K562 (cell line): ENCODE results near the gene EFNA2. TPM values are rescaled to one million over a fixed set of nuclear protein-coding genes. Genes with fewer than 3 reads are reported as not detected.

Experiments
- CBX3 ChIP-seq, 2 experiments: IDR thresholded peaks; 1 replicate in 1 of 2; 2 replicates in 1 of 2; pipeline ENCODE4 v1.6.1; 2012; ENCODE audit warnings: inconsistent platforms in 2 of 2, low read length in 2 of 2, borderline replicate concordance in 1 of 2, control low read depth in 1 of 2
- CC2D1A ChIP-seq: fragments of 450-650 bp; IDR thresholded peaks from 2 replicates; pipeline ENCODE4 v1.6.1; 2017; ENCODE audit warnings: mild to moderate bottlenecking
- CCNT2 ChIP-seq: IDR thresholded peaks from 2 replicates; pipeline ENCODE4 v1.6.1; 2011; ENCODE audit warnings: borderline replicate concordance, low read depth, mild to moderate bottlenecking, moderate library complexity, mixed read lengths, low read length; ENCODE audit not compliant: insufficient read length; ENCODE audit errors: extremely low read depth
- CREB1 ChIP-seq, 2 experiments: sonication (generic) in 1 of 2; formaldehyde crosslinking in 1 of 2; IDR thresholded peaks; 2 replicates each; pipeline versions ENCODE4 v1.6.1 to v1.8.0; 2012 to 2022; ENCODE audit warnings: inconsistent platforms in 1 of 2, mild to moderate bottlenecking in 1 of 2, missing genetic modification reagents in 1 of 2, moderate library complexity in 1 of 2
- KDM1A ChIP-seq, 2 experiments: fragments of 450-650 bp; IDR thresholded peaks; 2 replicates each; pipeline ENCODE4 v1.6.1; 2016; ENCODE audit warnings: mild to moderate bottlenecking in 2 of 2
- RBM22 ChIP-seq: fragments of 200-400 bp; formaldehyde crosslinking; IDR thresholded peaks from 2 replicates; pipeline ENCODE4 v1.6.1; 2018; ENCODE audit warnings: low read length, low read depth; ENCODE audit not compliant: poor library complexity, severe bottlenecking
- RNF2 ChIP-seq: sonication (generic); IDR thresholded peaks from 2 replicates; pipeline ENCODE4 v1.6.1; 2016
- ZNF23 ChIP-seq: fragments of 250-450 bp; sonication (Bioruptor Pico); IDR thresholded peaks from 2 replicates; pipeline ENCODE4 v1.4.0; 2020; ENCODE audit warnings: mild to moderate bottlenecking
- ZNF586 ChIP-seq: fragments of 450-650 bp; formaldehyde crosslinking; conservative IDR thresholded peaks from 2 replicates; pipeline ENCODE4 v1.4.0; 2020; ENCODE audit warnings: mild to moderate bottlenecking, moderate library complexity
- polyA plus RNA-seq, 8 experiments: library from polyadenylated mRNA; depleted of rRNA in 4 of 8; stranded (reverse) in 5 of 8; unstranded in 3 of 8; fragments of >200 nt; fragmentation: Nextera tagmentation in 2 of 8; fragmentation: Illumina TruSeq in 1 of 8; extraction: Ambion mirVana in 2 of 8; extraction: Trizol in 1 of 8; gene quantifications; 2 replicates each; pipeline versions ENCODE4 v1.2.1 to v1.2.3, GENCODE V29; 2011 to 2014; ENCODE audit warnings: inconsistent platforms in 1 of 8, missing spikeins in 1 of 8
- total RNA-seq, 7 experiments: library from RNA; depleted of rRNA in 6 of 7; stranded (reverse); fragments of >200 nt in 6 of 7; fragmentation: Illumina TruSeq in 2 of 7; extraction: Trizol in 2 of 7; gene quantifications; 2 replicates each; pipeline versions ENCODE4 v1.2.1 to v1.2.3, GENCODE V29; 2011 to 2021; ENCODE audit warnings: low replicate concordance in 1 of 7
- TF ChIP-seq, protein P1 (sequence below): fragments of 450-650 bp; IDR thresholded peaks from 2 replicates; pipeline ENCODE4 v1.6.1; 2016; ENCODE audit warnings: low read depth
- TF ChIP-seq, protein P2 (sequence below): sonication (generic); formaldehyde crosslinking; IDR thresholded peaks from 2 replicates; pipeline ENCODE4 v1.8.1; 2023; ENCODE audit warnings: mild to moderate bottlenecking, missing genetic modification reagents
- TF ChIP-seq, protein P3 (sequence below): fragments of 450-650 bp; formaldehyde crosslinking; IDR thresholded peaks from 2 replicates; pipeline ENCODE4 v1.4.0; 2020; ENCODE audit warnings: mild to moderate bottlenecking, moderate library complexity
- TF ChIP-seq, protein P4 (sequence below): sonication (generic); formaldehyde crosslinking; IDR thresholded peaks from 2 replicates; pipeline ENCODE4 v1.8.0; 2022; ENCODE audit warnings: missing genetic modification reagents, mild to moderate bottlenecking, borderline replicate concordance

EFNA2 gene
- total and polyA plus RNA-seq, 9 of the 15 experiments (the other 6 are each of a cell fraction or from before 2014, with no cell fraction given): 0.11 to 0.44 (median 0.15) TPM; not detected in 6

DNA sequence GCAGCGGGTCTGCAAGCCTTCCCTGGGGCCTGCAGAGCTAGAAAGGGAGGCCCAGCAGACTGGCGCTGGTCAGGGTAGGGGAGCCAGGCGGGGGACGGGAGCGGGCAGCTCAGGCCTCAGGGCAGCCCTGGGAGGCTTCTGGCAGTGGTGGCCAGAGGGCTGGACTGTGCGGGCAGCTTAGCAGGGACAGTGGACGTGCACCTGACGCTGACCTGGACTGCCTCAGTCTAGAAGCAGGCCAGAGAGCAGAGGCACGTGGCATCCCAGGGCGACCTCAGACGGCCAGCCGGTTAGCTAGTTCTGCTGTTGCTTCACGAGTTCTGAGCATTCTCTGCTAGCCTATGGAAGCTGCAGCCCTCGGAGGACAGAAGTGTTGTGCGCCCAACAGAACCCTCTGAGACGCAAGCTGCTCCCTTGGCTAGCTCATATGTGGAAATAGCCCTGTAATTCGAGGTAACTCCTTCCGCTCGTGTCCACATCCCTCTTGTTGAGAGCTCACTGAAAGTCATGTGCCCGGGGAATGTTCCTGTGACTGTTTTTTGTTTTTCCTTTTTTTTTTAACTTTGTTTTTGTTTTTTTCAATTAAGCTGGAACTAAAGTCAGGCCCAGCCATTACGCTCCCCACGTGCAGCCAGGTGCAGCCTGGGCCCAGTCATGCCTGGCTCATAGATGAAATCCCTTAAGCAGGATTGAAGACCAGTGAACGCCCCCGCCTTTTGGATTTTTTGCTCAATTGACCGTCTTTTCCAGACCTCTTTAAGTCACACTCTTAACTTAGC is 12.2 kb upstream of the EFNA2 start (continued):
- TF ChIP-seq, protein P1, sequence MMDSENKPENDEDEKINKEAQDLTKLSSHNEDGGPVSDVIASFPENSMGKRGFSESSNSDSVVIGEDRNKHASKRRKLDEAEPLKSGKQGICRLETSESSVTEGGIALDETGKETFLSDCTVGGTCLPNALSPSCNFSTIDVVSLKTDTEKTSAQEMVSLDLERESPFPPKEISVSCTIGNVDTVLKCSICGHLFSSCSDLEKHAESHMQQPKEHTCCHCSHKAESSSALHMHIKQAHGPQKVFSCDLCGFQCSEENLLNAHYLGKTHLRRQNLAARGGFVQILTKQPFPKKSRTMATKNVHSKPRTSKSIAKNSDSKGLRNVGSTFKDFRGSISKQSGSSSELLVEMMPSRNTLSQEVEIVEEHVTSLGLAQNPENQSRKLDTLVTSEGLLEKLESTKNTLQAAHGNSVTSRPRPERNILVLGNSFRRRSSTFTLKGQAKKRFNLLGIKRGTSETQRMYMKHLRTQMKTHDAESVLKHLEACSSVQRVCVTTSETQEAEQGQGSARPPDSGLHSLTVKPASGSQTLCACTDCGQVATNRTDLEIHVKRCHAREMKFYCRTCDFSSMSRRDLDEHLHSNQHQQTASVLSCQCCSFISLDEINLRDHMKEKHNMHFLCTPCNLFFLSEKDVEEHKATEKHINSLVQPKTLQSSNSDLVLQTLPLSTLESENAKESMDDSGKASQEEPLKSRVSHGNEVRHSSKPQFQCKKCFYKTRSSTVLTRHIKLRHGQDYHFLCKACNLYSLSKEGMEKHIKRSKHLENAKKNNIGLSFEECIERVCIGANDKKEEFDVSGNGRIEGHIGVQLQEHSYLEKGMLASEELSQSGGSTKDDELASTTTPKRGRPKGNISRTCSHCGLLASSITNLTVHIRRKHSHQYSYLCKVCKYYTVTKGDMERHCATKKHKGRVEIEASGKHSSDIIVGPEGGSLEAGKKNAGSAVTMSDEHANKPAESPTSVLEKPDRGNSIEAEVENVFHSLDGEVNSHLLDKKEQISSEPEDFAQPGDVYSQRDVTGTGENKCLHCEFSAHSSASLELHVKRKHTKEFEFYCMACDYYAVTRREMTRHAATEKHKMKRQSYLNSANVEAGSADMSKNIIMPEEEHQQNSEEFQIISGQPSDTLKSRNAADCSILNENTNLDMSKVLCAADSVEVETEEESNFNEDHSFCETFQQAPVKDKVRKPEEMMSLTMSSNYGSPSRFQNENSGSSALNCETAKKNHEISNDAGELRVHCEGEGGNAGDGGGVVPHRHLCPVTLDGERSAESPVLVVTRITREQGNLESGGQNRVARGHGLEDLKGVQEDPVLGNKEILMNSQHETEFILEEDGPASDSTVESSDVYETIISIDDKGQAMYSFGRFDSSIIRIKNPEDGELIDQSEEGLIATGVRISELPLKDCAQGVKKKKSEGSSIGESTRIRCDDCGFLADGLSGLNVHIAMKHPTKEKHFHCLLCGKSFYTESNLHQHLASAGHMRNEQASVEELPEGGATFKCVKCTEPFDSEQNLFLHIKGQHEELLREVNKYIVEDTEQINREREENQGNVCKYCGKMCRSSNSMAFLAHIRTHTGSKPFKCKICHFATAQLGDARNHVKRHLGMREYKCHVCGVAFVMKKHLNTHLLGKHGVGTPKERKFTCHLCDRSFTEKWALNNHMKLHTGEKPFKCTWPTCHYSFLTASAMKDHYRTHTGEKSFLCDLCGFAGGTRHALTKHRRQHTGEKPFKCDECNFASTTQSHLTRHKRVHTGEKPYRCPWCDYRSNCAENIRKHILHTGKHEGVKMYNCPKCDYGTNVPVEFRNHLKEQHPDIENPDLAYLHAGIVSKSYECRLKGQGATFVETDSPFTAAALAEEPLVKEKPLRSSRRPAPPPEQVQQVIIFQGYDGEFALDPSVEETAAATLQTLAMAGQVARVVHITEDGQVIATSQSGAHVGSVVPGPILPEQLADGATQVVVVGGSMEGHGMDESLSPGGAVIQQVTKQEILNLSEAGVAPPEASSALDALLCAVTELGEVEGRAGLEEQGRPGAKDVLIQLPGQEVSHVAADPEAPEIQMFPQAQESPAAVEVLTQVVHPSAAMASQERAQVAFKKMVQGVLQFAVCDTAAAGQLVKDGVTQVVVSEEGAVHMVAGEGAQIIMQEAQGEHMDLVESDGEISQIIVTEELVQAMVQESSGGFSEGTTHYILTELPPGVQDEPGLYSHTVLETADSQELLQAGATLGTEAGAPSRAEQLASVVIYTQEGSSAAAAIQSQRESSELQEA: no peak
- no peak for TF ChIP-seq CC2D1A
- no peak; the same call in 1 of the 2 replicates for TF ChIP-seq RNF2
- TF ChIP-seq CBX3 (IDR thresholded peaks at IDR 0.05; ENCODE audit: borderline replicate concordance in 1 of 2, low read length in 2 of 2): no peak; a peak in 1 of 3 replicates
- TF ChIP-seq, protein P2, sequence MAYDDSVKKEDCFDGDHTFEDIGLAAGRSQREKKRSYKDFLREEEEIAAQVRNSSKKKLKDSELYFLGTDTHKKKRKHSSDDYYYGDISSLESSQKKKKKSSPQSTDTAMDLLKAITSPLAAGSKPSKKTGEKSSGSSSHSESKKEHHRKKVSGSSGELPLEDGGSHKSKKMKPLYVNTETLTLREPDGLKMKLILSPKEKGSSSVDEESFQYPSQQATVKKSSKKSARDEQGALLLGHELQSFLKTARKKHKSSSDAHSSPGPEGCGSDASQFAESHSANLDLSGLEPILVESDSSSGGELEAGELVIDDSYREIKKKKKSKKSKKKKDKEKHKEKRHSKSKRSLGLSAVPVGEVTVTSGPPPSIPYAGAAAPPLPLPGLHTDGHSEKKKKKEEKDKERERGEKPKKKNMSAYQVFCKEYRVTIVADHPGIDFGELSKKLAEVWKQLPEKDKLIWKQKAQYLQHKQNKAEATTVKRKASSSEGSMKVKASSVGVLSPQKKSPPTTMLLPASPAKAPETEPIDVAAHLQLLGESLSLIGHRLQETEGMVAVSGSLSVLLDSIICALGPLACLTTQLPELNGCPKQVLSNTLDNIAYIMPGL (CRISPR knock-in tag): no peak
- no peak for TF ChIP-seq KDM1A (IDR thresholded peaks at IDR 0.05)
- TF ChIP-seq ZNF586 (CRISPR knock-in tag): no peak
- TF ChIP-seq CREB1 (IDR thresholded peaks at IDR 0.05): no peak
- no peak for TF ChIP-seq CREB1 (CRISPR knock-in tag; IDR thresholded peaks at IDR 0.05)
- TF ChIP-seq RBM22: peak; percentile 43
- TF ChIP-seq, protein P3, sequence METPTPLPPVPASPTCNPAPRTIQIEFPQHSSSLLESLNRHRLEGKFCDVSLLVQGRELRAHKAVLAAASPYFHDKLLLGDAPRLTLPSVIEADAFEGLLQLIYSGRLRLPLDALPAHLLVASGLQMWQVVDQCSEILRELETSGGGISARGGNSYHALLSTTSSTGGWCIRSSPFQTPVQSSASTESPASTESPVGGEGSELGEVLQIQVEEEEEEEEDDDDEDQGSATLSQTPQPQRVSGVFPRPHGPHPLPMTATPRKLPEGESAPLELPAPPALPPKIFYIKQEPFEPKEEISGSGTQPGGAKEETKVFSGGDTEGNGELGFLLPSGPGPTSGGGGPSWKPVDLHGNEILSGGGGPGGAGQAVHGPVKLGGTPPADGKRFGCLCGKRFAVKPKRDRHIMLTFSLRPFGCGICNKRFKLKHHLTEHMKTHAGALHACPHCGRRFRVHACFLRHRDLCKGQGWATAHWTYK (CRISPR knock-in tag): no peak
- no peak for TF ChIP-seq ZNF23 (CRISPR knock-in tag)
- TF ChIP-seq, protein P4, sequence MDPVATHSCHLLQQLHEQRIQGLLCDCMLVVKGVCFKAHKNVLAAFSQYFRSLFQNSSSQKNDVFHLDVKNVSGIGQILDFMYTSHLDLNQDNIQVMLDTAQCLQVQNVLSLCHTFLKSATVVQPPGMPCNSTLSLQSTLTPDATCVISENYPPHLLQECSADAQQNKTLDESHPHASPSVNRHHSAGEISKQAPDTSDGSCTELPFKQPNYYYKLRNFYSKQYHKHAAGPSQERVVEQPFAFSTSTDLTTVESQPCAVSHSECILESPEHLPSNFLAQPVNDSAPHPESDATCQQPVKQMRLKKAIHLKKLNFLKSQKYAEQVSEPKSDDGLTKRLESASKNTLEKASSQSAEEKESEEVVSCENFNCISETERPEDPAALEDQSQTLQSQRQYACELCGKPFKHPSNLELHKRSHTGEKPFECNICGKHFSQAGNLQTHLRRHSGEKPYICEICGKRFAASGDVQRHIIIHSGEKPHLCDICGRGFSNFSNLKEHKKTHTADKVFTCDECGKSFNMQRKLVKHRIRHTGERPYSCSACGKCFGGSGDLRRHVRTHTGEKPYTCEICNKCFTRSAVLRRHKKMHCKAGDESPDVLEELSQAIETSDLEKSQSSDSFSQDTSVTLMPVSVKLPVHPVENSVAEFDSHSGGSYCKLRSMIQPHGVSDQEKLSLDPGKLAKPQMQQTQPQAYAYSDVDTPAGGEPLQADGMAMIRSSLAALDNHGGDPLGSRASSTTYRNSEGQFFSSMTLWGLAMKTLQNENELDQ (CRISPR knock-in tag): no peak
- no peak for TF ChIP-seq CCNT2
